ENCODE measurements around the gene MBNL2. TPM values are rescaled to one million over a fixed set of nuclear protein-coding genes. Genes with fewer than 3 reads are reported as not detected.

The MBNL2 gene
- total RNA-seq, 1 experiment from 2014 or later, result 0.85 TPM

- no peak for TF ChIP-seq IRF1 (CRISPR knock-in tag; IDR thresholded peaks at IDR 0.05)
- TF ChIP-seq TCF7 (CRISPR knock-in tag; IDR thresholded peaks at IDR 0.05; ENCODE audit: low read depth), result no peak
- TF ChIP-seq SP1 (CRISPR knock-in tag; conservative IDR thresholded peaks at IDR 0.05), result no peak
- TF ChIP-seq GRHL2 (CRISPR knock-in tag; IDR thresholded peaks at IDR 0.05; ENCODE audit: insufficient replicate concordance, severe bottlenecking), result no peak
- no peak for TF ChIP-seq ZNF512 (CRISPR knock-in tag; IDR thresholded peaks at IDR 0.05; ENCODE audit: borderline replicate concordance)
- TF ChIP-seq ETV6 (CRISPR knock-in tag; IDR thresholded peaks at IDR 0.05), result no peak
Observed at GRCh38 chr13:97254816-97255215, 32.7 kb downstream of the MBNL2 start (continued).

GRCh38 chr13:97255515-97256021 is 33.4 kb downstream of the MBNL2 start:
- H3K4me3 Mint-ChIP-seq, result no peak overlapping the region
- POLR2A ChIA-PET, result no interaction called here
- TF ChIP-seq NR3C1 (CRISPR knock-in tag; conservative IDR thresholded peaks at IDR 0.05; ENCODE audit: low read depth), result no peak
- no peak for TF ChIP-seq ATF6 (CRISPR knock-in tag; IDR thresholded peaks at IDR 0.05)
- TF ChIP-seq AFF4 (CRISPR knock-in tag; IDR thresholded peaks at IDR 0.05; ENCODE audit: borderline replicate concordance), result no peak
- TF ChIP-seq ATF3 (CRISPR knock-in tag; conservative IDR thresholded peaks at IDR 0.05), result no peak
- no peak for TF ChIP-seq IRF2 (CRISPR knock-in tag; IDR thresholded peaks at IDR 0.05; ENCODE audit: borderline replicate concordance, low read depth)
- TF ChIP-seq ZNF121 (CRISPR knock-in tag; IDR thresholded peaks at IDR 0.05), result no peak
- TF ChIP-seq ATF1 (CRISPR knock-in tag; IDR thresholded peaks at IDR 0.05), result no peak
- no peak for TF ChIP-seq FOXK1 (CRISPR knock-in tag; IDR thresholded peaks at IDR 0.05)
- no peak for TF ChIP-seq ZSCAN18 (CRISPR knock-in tag; IDR thresholded peaks at IDR 0.05)
- no peak for TF ChIP-seq ZBTB21 (CRISPR knock-in tag; IDR thresholded peaks at IDR 0.05; ENCODE audit: borderline replicate concordance)
- no peak for TF ChIP-seq E2F5 (CRISPR knock-in tag; IDR thresholded peaks at IDR 0.05)
- H3K27ac Mint-ChIP-seq, result no peak overlapping the region
- no peak for ATAC-seq
- no peaks in the 10 kb centered on the region for H3K9me3 Mint-ChIP-seq
- peaks cover 30% of the 10 kb centered on the region for H3K4me1 Mint-ChIP-seq
- DNase-seq (ENCODE audit: low spot score), result no peak
- CTCF ChIA-PET, result interaction anchor here (1.0 kb wide), 1 partner anchor 14 kb away, joined by 3 read pairs; no protein-coding TSS in a partner anchor
- peaks cover 9% of the 10 kb centered on the region; the same call in 1 of the 2 replicates for H3K27me3 Mint-ChIP-seq (ENCODE audit: low read depth)
- H3K36me3 Mint-ChIP-seq, result no peaks in the 10 kb centered on the region
